ENCODE results near the gene TSPAN1.

The TSPAN1 gene

DNA sequence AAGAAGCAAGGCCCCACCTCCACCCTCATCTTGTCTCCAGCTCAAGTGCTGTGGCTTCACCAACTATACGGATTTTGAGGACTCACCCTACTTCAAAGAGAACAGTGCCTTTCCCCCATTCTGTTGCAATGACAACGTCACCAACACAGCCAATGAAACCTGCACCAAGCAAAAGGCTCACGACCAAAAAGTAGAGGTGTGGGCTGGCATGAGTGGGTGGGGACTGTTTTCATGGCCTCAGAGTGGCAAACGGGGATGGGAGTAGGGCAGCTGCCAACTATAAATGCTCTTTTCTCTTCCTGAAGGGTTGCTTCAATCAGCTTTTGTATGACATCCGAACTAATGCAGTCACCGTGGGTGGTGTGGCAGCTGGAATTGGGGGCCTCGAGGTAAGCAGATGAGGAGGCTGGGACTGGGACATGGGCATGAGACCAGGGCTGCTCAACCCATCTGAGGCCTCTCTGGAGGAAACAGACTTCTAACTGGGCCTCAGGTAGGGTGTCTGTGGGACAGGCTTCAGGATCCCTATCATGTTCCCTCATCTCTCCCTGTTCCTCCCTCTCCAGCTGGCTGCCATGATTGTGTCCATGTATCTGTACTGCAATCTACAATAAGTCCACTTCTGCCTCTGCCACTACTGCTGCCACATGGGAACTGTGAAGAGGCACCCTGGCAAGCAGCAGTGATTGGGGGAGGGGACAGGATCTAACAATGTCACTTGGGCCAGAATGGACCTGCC is 10.2 kb downstream of the TSPAN1 start:
- no peak overlapping the region for H3K4me3 ChIP-seq (ENCODE audit: low read depth, low read length)
- no peak for DNase-seq (ENCODE audit: low read depth, low spot score)
- in situ Hi-C loops (cut with HindIII; ENCODE audit: low sequenced_read_pairs): no loop called here
- TF ChIP-seq, protein P1, sequence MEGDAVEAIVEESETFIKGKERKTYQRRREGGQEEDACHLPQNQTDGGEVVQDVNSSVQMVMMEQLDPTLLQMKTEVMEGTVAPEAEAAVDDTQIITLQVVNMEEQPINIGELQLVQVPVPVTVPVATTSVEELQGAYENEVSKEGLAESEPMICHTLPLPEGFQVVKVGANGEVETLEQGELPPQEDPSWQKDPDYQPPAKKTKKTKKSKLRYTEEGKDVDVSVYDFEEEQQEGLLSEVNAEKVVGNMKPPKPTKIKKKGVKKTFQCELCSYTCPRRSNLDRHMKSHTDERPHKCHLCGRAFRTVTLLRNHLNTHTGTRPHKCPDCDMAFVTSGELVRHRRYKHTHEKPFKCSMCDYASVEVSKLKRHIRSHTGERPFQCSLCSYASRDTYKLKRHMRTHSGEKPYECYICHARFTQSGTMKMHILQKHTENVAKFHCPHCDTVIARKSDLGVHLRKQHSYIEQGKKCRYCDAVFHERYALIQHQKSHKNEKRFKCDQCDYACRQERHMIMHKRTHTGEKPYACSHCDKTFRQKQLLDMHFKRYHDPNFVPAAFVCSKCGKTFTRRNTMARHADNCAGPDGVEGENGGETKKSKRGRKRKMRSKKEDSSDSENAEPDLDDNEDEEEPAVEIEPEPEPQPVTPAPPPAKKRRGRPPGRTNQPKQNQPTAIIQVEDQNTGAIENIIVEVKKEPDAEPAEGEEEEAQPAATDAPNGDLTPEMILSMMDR (IDR thresholded peaks at IDR 0.05; ENCODE audit: low read depth, low read length): no peak

DNA sequence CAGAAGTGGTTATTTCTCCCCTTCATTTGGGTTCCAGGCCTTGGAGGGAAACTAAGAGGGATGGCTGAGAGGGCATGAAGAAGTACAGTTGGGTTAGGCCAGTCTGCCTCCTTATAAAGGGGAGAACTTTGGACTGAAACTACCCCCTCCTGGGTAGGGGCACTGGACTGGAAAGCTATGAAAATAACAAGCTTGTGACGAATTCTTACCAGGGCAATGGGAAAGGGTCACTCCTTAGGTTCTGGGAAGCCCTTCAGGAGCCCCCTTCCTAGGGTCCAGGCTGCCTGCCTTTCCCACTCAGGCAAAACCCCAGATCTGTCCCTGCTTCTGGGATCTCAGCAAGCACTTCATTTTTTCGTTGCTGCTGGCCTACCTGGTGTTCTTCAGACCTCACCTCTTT is 11.2 kb downstream of the TSPAN1 start:
- in situ Hi-C loops (cut with HindIII; ENCODE audit: low sequenced_read_pairs): no loop called here
- DNase-seq (ENCODE audit: low read depth, low spot score): no peak
- no peak overlapping the region for H3K4me3 ChIP-seq (ENCODE audit: low read depth, low read length)
- TF ChIP-seq, protein P1 (IDR thresholded peaks at IDR 0.05; ENCODE audit: low read depth, low read length): no peak

DNA sequence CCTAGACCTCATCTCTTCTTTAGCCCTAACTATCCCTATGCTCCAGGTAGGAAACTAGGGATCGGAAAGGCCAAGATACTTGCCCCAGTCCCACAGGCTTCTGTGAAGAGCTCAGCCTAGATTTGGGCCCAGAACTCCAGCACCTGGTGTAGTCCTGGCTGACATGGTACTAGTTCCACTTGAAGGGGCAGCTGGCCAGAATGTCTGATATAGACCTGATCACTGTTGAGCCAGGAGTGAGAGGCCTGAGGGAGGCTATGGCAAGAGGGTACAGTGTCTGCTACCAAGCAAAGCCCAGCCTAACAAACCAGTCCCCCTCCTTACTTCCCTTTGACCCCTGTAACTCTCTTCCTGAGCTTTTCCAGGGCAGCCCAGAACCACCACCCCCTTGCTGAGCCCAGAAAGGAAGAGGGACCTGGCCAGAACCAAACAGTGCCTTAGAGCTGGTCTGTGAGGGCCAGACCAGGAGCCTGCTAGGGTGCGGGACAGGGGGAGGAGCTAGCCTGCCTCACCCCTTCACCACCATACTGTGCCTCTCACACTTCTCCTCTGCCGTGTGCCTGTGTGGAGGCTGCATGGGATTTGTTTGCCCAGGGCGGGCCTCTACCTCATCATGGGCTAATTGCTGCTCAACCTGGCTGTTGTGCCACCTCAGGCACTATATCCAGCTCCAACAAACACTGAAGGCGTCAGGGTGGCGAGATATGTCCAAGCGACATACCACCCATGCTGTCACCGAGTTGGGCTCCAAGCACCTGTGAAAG is 12.4 kb downstream of the TSPAN1 start:
- in situ Hi-C loops (cut with HindIII; ENCODE audit: low sequenced_read_pairs): no loop called here
- TF ChIP-seq, protein P1 (IDR thresholded peaks at IDR 0.05; ENCODE audit: low read depth, low read length): no peak
- H3K4me3 ChIP-seq (ENCODE audit: low read depth, low read length): no peak overlapping the region
- DNase-seq (ENCODE audit: low read depth, low spot score): no peak

DNA sequence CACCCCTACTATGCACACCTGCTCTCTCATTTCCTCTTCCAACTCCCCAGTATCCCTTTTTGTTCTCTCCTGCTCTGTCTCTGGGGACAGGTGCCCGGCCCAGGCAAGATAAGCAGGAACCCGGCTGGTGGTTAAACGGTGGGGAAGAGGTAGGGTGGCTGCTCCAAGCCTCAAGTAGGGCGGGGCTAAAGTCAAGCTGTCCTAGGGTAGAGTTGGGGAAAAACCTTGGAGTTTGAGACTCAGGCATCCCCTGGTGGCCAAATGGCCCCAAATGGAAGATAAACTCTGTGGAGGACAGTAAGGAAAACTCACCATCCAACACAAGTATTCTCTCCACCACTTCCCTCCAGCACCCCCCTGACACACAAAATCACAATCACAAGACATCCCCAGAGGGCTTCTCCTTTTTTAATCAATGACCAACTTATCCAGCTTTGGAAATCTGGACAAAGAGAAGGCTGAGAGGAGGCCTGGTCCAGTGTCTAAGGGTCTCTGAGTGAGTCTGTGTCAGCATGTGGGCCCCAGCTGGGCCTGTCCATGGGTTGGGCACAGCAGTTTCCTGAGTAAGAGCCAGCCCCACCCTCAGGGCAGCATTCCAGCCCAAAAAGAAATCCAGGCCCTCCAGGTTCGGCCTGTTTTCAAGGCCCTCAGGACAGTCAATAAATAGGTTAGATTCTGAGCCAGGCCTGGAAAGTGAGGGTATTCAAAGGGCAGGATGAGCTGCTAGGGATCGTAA is 13.6 kb downstream of the TSPAN1 start:
- in situ Hi-C loops (cut with HindIII; ENCODE audit: low sequenced_read_pairs): no loop called here
- no peak for DNase-seq (ENCODE audit: low read depth, low spot score)
- TF ChIP-seq, protein P1 (IDR thresholded peaks at IDR 0.05; ENCODE audit: low read depth, low read length): no peak
- no peak overlapping the region for H3K4me3 ChIP-seq (ENCODE audit: low read depth, low read length)

DNA sequence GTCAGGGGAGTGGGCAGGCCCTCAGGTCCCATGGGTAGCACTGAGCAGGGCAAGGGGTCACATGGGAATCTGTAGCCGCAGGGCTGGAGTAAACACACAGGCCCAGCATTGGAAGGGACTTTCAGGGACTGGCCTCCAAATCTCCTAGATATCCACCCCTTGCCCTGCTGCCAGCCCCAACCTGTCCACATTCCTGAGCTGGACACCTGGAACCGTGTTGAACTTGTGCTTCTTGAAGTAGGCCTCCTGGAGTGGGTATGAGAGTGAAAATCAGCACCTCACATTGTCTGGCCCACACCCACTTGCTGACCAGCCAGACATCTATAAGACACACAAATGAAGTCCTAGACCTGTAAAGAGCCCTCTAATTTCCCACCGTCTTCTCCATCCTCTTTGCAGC is 15.7 kb downstream of the TSPAN1 start:
- no peak overlapping the region for H3K4me3 ChIP-seq (ENCODE audit: low read depth, low read length)
- in situ Hi-C loops (cut with HindIII; ENCODE audit: low sequenced_read_pairs): no loop called here
- no peak for DNase-seq (ENCODE audit: low read depth, low spot score)
- TF ChIP-seq, protein P1 (IDR thresholded peaks at IDR 0.05; ENCODE audit: low read depth, low read length): no peak

DNA sequence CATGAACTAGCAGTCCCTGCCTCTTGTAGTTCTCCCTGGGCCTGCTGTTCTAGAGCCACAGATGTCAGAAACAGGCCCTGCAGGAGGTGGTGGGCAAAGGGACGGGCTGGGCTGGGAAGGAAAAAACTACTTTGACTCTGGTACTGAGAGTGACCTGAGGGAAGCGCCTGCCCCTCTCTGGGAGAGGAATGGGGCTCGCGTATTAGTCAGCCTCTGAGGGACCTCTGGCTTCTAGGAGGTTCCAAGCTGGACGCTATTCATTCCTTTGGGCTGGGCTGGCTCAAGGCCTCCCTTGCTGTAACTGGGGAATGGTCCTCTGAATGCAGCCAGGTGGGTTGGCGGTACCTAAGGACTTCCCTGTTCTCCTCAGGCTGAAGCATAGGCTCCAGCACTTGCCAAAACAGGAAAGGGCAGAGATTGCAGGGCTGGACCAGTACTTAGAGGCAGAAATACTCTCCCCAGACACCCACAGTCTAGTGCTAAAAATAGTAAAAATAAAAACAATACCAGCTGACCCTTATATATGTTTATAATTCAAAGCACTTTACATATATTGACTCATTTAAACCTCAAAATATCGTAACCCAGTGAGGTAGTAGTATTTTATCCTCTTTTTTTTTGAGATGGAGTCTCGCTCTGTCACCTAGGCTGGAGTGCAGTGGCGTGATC is 16.3 kb downstream of the TSPAN1 start:
- TF ChIP-seq, protein P1 (IDR thresholded peaks at IDR 0.05; ENCODE audit: low read depth, low read length): no peak
- no peak overlapping the region for H3K4me3 ChIP-seq (ENCODE audit: low read depth, low read length)
- in situ Hi-C loops (cut with HindIII; ENCODE audit: low sequenced_read_pairs): no loop called here
- DNase-seq (ENCODE audit: low read depth, low spot score): no peak
